Body of pancreas (tissue), 4 donors: ENCODE measurements around the gene ASTN2. TPM values are rescaled to one million over a fixed set of nuclear protein-coding genes. Genes with fewer than 3 reads are reported as not detected.
"Not testable (repeated sequence)": the region's sequence is repeated elsewhere in the genome, so short reads cannot be mapped to it uniquely, and the experiment has no call there.

Experiments
- ATAC-seq: fragments of 150-250 bp; one replicate; pipeline ENCODE4 v1.9.1; 2016
- DNase-seq, 4 donors: peaks; one replicate each; pipeline ENCODE4 v3.0.0-alpha.2; 2019
- H3K27ac ChIP-seq, 4 donors: fragments of 200-600 bp; sonication (generic); 1 replicate in 3 of 4; 2 replicates in 1 of 4; pipeline versions ENCODE4 v1.5.1 to v1.6.1; 2016 to 2019; ENCODE audit warnings: mild to moderate bottlenecking in 1 of 4, mixed read lengths in 1 of 4, moderate library complexity in 1 of 4
- H3K27me3 ChIP-seq, 2 donors: fragments of 200-600 bp; sonication (generic); one replicate each; pipeline ENCODE4 v1.6.0; 2016; ENCODE audit warnings: mild to moderate bottlenecking in 1 of 2
- H3K36me3 ChIP-seq, 2 donors: fragments of 200-600 bp; sonication (generic); replicated peaks in 1 of 2; 2 replicates each; pipeline ENCODE4 v1.5.1; 2016; ENCODE audit warnings: low read depth in 2 of 2; ENCODE audit not compliant: insufficient read depth in 1 of 2
- H3K4me1 ChIP-seq: fragments of 200-600 bp; sonication (generic); one replicate; pipeline ENCODE4 v1.6.0; 2016
- H3K4me3 ChIP-seq, 2 donors: fragments of 200-600 bp; sonication (generic); 1 replicate in 1 of 2; 2 replicates in 1 of 2; pipeline ENCODE4 v1.5.1; 2016 to 2019
- H3K9me3 ChIP-seq, 3 donors: fragments of 200-600 bp; sonication (generic); 1 replicate in 2 of 3; 2 replicates in 1 of 3; pipeline ENCODE4 v1.5.1; 2016
- CTCF ChIP-seq, 7 experiments: fragments of 450-650 bp in 4 of 7; fragments of 200-600 bp in 3 of 7; sonication (generic) in 3 of 7; IDR thresholded peaks; one replicate each; pipeline ENCODE4 v1.5.1; 2016 to 2019; ENCODE audit warnings: antibody characterized with exemption in 7 of 7
- POLR2A ChIP-seq, 3 donors: fragments of 450-650 bp; IDR thresholded peaks; one replicate each; pipeline ENCODE4 v1.6.1; 2016; ENCODE audit warnings: antibody characterized with exemption in 3 of 3, mild to moderate bottlenecking in 2 of 3
- WGBS, 2 donors: methylation state at CpG; one replicate each; pipeline ENCODE4 v1.1.5; 2017; 5-methylcytosine and 5-hydroxymethylcytosine counted together
- intact Hi-C: fragments of 100-400 bp; cut with DNase I; formaldehyde crosslinking; loops from one replicate; pipeline ENCODE4 v1.15.1; 2023
- total RNA-seq, 2 donors: library from RNA; depleted of rRNA; stranded (reverse); fragments of >200 nt; gene quantifications; one replicate each; pipeline ENCODE4 v1.1.0, GENCODE V29; 2016

The ASTN2 gene
- total RNA-seq, 2 donors from 2014 or later, result 8.2 to 9.6 TPM

GRCh38 chr9:116928289-116928688 is 486.6 kb downstream of the ASTN2 start:
- H3K4me1 ChIP-seq, result no peaks in the 10 kb centered on the region
- H3K4me3 ChIP-seq, result no peak overlapping the region
- no peak overlapping the region for H3K27ac ChIP-seq
- intact Hi-C loops, result loop anchor here (10.0 kb wide), 1 partner anchor 63 kb away; no protein-coding TSS in a partner anchor
- no peaks in the 10 kb centered on the region for H3K27me3 ChIP-seq
- TF ChIP-seq POLR2A (IDR thresholded peaks at IDR 0.05), result no peak
- H3K36me3 ChIP-seq, result no peaks in the 10 kb centered on the region
- 33 to 46% methylated on average over 2 of the region's 2 CpGs for WGBS, 2 donors
- DNase-seq, result no peak
- no peaks in the 10 kb centered on the region for H3K9me3 ChIP-seq
- ATAC-seq, result no peak

DNA sequence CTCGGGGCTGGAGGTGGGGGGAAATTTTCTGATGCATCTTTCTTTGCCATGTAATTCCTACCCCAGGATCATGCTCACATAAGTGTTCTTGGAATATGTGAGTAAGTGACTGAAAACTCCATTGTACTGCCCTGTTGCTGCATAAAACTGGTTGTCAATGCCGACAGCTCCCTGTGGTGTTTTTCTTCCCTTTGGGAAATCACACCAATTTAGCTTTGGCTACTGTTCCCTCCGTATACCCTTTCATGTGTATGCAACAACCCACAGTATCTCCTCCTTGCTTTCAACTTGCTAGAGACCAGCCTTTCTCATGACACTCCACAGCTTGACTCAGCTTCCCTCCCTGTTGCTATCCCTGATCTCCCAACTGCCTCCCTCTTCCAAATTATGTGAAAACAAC is 487.1 kb downstream of the ASTN2 start:
- no peaks in the 10 kb centered on the region for H3K27me3 ChIP-seq
- no peak overlapping the region for H3K27ac ChIP-seq
- no peaks in the 10 kb centered on the region for H3K9me3 ChIP-seq
- ATAC-seq (no peak), DNase-seq (no peak)
- no peak for TF ChIP-seq CTCF (IDR thresholded peaks at IDR 0.05)
- TF ChIP-seq POLR2A (IDR thresholded peaks at IDR 0.05), result no peak
- H3K4me3 ChIP-seq, result no peak overlapping the region
- intact Hi-C loops, result loop anchor here (10.0 kb wide), 1 partner anchor 63 kb away; no protein-coding TSS in a partner anchor
- WGBS, 2 donors, result 54 to 84% methylated on average over 3 of the region's 3 CpGs
- no peaks in the 10 kb centered on the region for H3K4me1 ChIP-seq
- no peaks in the 10 kb centered on the region for H3K36me3 ChIP-seq

DNA sequence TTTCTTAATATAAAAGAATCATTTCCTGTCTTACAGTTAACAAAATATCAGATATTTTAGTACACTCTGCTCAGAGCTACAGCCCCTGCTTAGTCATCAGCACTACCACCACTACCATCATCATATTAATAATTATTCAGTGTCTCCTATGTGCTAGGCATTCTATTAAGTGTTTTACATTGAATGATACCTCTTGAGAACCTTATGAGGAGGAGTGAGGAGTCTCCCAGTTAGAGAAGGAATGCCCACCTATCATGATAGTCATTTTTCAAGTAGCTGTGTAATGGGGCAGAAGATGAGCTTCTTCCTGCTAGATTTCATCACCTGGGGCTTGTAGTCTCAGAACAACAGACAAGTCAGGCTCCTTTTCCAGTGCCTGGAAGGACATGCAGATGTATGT is 489.7 kb downstream of the ASTN2 start:
- intact Hi-C loops, result loop anchor here (10.0 kb wide), 1 partner anchor 60 kb away; no protein-coding TSS in a partner anchor
- TF ChIP-seq CTCF (IDR thresholded peaks at IDR 0.05) (no peak), POLR2A (IDR thresholded peaks at IDR 0.05) (no peak)
- H3K4me1 ChIP-seq, result no peaks in the 10 kb centered on the region
- H3K27ac ChIP-seq, result no peak overlapping the region
- ATAC-seq (no peak), DNase-seq (no peak)
- no peak overlapping the region for H3K4me3 ChIP-seq
- no peaks in the 10 kb centered on the region for H3K27me3 ChIP-seq
- H3K9me3 ChIP-seq, result no peaks in the 10 kb centered on the region
- H3K36me3 ChIP-seq, result no peaks in the 10 kb centered on the region

DNA sequence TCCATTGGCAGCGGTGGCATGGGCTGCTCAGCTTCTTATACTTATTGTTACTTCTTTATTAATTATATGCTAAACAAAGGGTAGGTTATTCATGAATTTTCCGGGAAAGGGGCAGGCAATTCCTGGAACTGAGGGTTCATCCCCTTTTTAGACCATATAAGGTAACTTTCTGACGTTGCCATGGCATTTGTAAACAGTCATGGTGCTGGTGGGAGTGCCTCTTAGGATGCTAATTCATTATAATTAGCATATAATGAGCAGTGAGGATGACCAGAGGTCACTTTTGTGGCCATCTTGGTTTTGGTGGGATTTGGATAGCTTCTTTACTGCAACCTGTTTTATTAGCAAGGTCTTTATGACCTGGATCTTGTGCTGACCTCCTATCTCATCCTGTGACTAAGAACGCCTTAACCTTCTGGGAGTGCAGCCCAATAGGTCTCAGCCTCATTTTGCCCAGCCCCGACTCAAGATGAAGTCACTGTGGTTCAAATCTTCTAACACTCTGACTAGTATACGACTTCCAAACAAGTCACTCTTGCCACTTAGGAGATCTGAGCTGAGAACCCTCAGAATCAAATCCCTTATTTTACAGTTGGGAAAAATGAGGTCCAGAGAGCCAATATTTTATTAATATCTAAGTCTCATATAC is 490.3 kb downstream of the ASTN2 start:
- intact Hi-C loops, result loop anchor here (10.0 kb wide), 1 partner anchor 60 kb away; no protein-coding TSS in a partner anchor
- WGBS, 2 donors, result 75 to 81% methylated on average over 6 of the region's 6 CpGs
- TF ChIP-seq CTCF (IDR thresholded peaks at IDR 0.05), result no peak
- no peak for TF ChIP-seq POLR2A (IDR thresholded peaks at IDR 0.05)

DNA sequence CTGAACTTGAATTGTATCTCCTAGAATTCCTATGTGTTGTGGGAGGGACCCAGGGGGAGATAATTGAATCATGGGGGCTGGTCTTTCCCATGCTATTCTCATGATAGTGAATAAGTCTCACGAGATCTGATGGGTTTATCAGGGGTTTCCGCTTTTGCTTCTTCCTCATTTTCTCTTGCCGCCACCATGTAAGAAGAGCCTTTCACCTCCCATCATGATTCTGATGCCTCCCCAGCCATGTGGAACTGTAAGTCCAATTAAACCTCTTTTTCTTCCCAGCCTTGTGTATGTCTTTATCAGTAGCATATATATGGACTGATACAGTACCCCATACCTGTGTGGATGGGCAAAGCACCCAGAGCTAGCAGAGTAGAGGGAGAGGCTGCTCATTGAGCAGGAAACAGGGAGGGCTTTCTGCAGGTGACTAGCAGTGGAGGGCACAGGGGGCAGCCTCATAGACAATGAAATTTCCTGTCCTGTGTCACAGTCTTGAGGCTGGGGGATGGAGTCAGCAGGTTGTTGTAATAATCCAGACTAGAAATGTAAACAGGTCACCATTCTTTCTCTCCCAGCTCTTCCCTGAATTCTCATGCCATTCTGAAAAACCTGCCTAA is 496.9 kb downstream of the ASTN2 start:
- 81 to 89% methylated on average over 3 of the region's 3 CpGs for WGBS, 2 donors
- H3K4me1 ChIP-seq, H3K27ac ChIP-seq, ATAC-seq, H3K4me3 ChIP-seq, intact Hi-C loops, H3K36me3 ChIP-seq, H3K9me3 ChIP-seq, H3K27me3 ChIP-seq, DNase-seq: not testable (repeated sequence)

More for the DNA sequence above, 490.3 kb downstream of the ASTN2 start:
- no peak for DNase-seq
- H3K27me3 ChIP-seq, result no peaks in the 10 kb centered on the region
- no peaks in the 10 kb centered on the region for H3K4me1 ChIP-seq
- no peak overlapping the region for H3K4me3 ChIP-seq
- no peaks in the 10 kb centered on the region for H3K9me3 ChIP-seq
- no peaks in the 10 kb centered on the region for H3K36me3 ChIP-seq
- no peak overlapping the region for H3K27ac ChIP-seq
- no peak for ATAC-seq
